ENCODE results near the gene MAFF.

MAFF gene

DNA sequence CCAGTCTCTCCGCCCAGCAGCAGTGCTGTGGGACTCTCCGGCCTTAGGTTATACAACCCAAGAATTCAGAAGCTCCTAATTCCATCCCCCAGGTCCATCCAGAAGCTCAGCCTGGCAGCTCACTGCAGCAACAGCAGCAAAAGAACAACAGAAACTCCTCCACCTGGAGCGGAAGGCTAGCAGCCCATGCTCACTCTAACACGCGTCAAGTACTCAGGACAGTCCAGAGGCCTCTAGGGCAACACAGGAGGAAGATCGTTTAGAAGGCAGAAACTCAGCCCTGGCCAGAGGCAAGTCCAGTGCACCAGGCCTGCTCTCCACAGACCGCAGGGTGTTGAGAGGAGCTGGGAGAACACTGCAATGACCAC, 37.3 kb upstream of the MAFF start:
- no peak overlapping the region for H3K4me3 ChIP-seq (ENCODE audit: low read depth, low read length)
- in situ Hi-C loops (cut with HindIII; ENCODE audit: low sequenced_read_pairs), result no loop called here
- TF ChIP-seq, protein P1, sequence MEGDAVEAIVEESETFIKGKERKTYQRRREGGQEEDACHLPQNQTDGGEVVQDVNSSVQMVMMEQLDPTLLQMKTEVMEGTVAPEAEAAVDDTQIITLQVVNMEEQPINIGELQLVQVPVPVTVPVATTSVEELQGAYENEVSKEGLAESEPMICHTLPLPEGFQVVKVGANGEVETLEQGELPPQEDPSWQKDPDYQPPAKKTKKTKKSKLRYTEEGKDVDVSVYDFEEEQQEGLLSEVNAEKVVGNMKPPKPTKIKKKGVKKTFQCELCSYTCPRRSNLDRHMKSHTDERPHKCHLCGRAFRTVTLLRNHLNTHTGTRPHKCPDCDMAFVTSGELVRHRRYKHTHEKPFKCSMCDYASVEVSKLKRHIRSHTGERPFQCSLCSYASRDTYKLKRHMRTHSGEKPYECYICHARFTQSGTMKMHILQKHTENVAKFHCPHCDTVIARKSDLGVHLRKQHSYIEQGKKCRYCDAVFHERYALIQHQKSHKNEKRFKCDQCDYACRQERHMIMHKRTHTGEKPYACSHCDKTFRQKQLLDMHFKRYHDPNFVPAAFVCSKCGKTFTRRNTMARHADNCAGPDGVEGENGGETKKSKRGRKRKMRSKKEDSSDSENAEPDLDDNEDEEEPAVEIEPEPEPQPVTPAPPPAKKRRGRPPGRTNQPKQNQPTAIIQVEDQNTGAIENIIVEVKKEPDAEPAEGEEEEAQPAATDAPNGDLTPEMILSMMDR (IDR thresholded peaks at IDR 0.05; ENCODE audit: low read depth, low read length, missing control alignments), result no peak
- no peak for DNase-seq (ENCODE audit: low read depth)

DNA sequence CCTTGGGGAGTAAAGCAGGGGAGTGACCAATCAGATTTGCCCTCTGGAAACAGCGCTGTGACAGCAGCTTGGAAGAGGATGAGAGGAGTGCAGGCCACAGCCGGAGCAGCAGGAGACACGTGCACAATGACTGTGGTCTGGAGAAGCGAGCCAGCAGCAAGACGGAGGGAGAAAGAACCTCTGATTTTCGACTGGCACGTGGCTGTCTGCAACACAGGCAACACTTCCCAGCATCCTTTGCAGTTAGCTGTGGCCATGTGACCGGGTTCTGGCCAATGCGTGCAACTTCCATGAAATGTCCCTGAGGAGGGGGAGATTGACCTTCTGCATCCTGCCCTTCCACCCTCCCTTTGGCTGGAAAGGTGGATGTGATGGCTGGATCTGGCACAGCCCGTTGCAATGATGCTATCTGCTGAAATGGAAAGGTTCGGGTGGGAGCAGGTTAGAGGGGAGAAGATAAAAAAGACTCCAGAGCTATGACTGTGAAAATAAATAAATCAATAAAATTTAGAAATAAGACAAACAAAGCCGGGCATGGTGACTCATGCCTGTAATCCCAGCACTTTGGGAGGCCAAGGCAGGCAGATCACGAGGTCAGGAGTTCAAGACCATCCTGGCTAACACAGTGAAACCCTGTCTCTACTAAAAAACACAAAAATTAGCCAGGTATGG, 35.7 kb upstream of the MAFF start:
- in situ Hi-C loops (cut with HindIII; ENCODE audit: low sequenced_read_pairs), result no loop called here
- DNase-seq (ENCODE audit: low read depth), result no peak
- TF ChIP-seq, protein P1 (IDR thresholded peaks at IDR 0.05; ENCODE audit: low read depth, low read length, missing control alignments), result no peak
- H3K4me3 ChIP-seq (ENCODE audit: low read depth, low read length), result no peak overlapping the region

DNA sequence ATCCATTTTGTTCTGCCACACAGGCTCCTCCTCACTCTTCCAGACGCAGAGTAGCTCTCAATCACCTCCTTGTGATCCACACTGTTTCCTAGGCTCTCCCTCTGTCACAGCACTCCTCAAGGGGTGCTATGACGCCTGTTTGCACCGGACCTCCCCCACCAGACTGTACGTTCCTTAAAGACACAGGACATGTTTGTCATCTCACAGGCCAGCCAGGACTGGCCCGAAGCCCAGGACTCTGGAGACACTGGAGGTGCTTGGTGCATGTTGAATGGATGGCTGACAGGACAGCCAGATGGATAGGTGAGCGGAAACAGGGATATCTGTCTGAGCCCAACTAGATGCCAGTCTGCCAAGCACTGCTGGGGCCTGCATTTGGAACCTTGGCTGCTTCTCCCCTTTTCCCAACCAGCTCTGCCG, 33.8 kb upstream of the MAFF start:
- in situ Hi-C loops (cut with HindIII; ENCODE audit: low sequenced_read_pairs), result no loop called here
- H3K4me3 ChIP-seq (ENCODE audit: low read depth, low read length), result no peak overlapping the region
- DNase-seq (ENCODE audit: low read depth), result no peak
- TF ChIP-seq, protein P1 (IDR thresholded peaks at IDR 0.05; ENCODE audit: low read depth, low read length, missing control alignments), result no peak

DNA sequence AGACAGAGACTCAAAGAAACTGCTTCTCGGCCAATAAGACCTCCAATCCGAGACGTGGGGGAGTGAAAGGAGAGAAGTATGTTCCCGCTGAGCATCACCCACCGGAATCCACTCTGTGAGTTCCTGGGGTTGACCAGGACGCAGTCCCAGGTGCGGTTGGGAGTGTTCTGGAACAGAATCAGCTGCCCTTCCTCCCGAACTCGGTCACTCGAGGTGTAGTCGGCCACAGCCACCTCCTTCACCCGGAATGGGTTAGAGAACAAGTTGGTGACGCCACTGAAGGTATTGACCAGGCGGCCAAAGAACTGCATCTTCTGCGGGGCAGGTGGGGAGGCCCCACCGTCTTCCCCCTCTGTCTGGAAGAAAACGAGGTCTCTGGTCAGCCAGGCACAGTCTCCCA, 32.7 kb upstream of the MAFF start:
- TF ChIP-seq, protein P1 (IDR thresholded peaks at IDR 0.05; ENCODE audit: low read depth, low read length, missing control alignments), result no peak
- no peak overlapping the region for H3K4me3 ChIP-seq (ENCODE audit: low read depth, low read length)
- in situ Hi-C loops (cut with HindIII; ENCODE audit: low sequenced_read_pairs), result no loop called here
- no peak for DNase-seq (ENCODE audit: low read depth)

DNA sequence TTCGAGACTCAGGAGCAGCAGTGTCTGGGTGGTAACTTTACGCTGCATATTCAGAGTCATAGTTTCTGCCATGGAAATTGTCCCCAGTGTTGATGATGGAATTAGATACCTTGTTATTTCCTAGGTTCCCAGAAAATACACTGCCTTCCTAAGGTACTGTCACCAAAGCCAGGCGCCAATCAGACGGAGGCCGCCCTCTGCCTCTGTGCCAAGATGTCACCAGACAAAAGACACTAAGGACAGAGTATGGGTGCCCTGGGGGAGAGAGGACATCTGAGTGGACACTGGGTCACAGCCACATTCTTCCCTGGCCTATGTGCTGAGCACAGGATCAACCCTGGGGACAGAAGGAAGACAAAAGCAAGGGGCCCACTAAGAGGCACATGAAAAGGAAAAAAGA, 31.3 kb upstream of the MAFF start:
- TF ChIP-seq, protein P1 (IDR thresholded peaks at IDR 0.05; ENCODE audit: low read depth, low read length, missing control alignments), result no peak
- DNase-seq (ENCODE audit: low read depth), result no peak
- in situ Hi-C loops (cut with HindIII; ENCODE audit: low sequenced_read_pairs), result loop anchor here (5.0 kb wide), 1 partner anchor 73 kb away; no protein-coding TSS in a partner anchor
- no peak overlapping the region for H3K4me3 ChIP-seq (ENCODE audit: low read depth, low read length)

DNA sequence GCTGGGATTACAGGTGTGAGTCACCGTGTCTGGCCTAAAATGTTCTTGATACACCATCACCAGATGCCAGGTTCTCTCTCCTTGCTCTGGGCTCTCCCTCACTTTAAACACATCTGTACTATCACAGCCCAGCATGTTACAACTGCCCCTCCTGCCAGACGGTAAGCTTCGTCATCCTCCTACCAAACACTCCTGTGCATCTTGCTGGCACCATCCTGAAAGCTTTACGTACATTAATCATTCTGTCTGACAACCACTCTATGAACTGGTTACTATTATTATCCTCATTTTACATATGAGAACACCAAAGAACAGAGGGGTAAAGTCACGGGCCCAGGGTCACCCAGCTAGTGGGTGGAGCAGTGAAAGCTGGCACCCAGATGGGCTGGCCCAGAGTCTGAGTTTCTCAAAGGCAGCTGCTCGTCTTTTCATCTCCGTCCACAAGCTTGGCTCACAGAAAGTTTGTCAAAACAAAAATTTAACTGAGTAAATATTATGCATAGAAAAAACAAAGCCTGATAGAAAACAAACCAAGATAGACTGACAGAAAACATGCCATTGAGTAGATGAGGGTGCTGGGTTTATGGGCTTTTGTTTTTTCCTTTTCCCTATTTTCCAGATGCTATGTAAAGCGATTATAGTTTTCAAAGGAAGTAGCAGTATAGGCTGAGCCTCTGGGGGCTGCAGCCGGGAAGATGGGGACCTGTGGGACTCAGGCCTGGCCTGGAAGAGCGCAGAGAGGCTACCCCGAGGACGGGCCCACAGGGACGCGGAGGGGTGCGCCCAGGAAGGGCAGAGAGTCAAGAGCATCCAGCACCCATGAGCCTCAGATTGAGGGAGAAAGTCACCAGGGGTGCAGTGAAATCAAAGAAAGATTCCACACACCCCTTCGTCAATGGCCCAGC, 29.6 kb upstream of the MAFF start:
- DNase-seq (ENCODE audit: low read depth), result no peak
- in situ Hi-C loops (cut with HindIII; ENCODE audit: low sequenced_read_pairs), result loop anchor here (5.0 kb wide), 1 partner anchor 75 kb away; no protein-coding TSS in a partner anchor
- H3K4me3 ChIP-seq (ENCODE audit: low read depth, low read length), result no peak overlapping the region
- TF ChIP-seq, protein P1 (IDR thresholded peaks at IDR 0.05; ENCODE audit: low read depth, low read length, missing control alignments), result no peak

Data from astrocyte of the cerebellum (primary cell).